PC-9 (cell line): ENCODE measurements around the gene NYNRIN.

ENCODE experiments used
- CTCF ChIP-seq: fragments of 200-600 bp; sonication (generic); conservative IDR thresholded peaks from 2 replicates; pipeline ENCODE4 v1.6.1; 2017; ENCODE audit warnings: mixed run types, antibody characterized with exemption, mild to moderate bottlenecking, moderate library complexity
- EZH2 ChIP-seq: fragments of 200-600 bp; sonication (generic); IDR thresholded peaks from 2 replicates; pipeline ENCODE4 v1.8.0; 2017; ENCODE audit warnings: antibody characterized with exemption, low read depth

DNA sequence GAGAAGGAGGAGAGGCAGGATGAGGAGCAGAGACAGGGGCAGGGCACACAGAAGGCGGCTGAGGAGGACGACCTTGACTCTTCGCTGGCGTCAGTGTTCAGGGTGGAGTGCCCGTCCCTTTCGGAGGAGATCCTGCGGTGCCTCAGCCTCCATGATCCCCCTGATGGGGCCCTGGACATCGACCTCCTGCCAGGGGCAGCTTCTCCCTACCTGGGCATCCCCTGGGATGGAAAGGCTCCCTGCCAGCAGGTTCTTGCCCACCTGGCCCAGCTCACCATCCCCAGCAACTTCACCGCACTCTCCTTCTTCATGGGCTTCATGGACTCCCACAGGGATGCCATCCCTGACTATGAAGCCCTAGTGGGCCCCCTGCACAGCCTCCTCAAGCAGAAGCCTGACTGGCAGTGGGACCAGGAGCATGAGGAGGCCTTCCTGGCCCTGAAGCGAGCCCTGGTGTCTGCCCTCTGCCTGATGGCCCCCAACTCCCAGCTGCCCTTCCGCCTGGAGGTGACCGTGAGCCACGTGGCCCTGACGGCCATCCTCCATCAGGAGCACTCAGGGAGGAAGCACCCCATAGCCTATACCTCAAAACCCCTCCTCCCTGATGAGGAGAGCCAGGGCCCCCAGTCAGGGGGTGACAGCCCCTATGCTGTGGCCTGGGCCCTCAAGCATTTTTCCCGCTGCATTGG lies 16.1 kb downstream of the NYNRIN start:
- no peak for TF ChIP-seq CTCF
- no peak for TF ChIP-seq EZH2
